Epidermal melanocyte (primary cell): Measurements from ENCODE around the gene NME3.
A peak's percentile ranks its signal among the peaks of the same experiment; 100 is the strongest.
"Not testable (repeated sequence)": the region's sequence is repeated elsewhere in the genome, so short reads cannot be mapped to it uniquely, and the experiment has no call there.

Experiments used
- DNase-seq: peaks from one replicate; pipeline ENCODE4 v3.0.0; 2011; ENCODE audit warnings: low spot score; ENCODE audit not compliant: insufficient read length

NME3 gene

DNA sequence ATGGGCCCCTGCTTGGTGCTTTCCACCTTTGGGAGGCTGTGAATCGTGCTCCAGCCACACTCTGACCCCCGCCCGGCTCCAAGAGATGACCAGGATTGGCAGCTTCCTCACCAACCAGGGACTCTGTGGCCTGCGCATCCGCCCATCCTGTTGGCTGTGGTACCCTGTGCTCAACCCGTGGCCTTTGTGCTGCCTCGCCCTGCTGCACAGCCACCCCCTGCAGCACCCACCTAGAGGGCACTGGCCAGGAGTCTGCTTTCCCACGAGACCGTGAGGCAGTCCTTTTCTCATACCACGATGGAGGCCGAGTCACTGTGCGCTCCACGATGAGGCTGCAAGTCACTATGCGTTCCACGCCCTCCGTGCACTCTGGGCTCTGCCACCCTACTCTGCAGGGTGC, 19.4 kb downstream of the NME3 start:
- DNase-seq = no peak

DNA sequence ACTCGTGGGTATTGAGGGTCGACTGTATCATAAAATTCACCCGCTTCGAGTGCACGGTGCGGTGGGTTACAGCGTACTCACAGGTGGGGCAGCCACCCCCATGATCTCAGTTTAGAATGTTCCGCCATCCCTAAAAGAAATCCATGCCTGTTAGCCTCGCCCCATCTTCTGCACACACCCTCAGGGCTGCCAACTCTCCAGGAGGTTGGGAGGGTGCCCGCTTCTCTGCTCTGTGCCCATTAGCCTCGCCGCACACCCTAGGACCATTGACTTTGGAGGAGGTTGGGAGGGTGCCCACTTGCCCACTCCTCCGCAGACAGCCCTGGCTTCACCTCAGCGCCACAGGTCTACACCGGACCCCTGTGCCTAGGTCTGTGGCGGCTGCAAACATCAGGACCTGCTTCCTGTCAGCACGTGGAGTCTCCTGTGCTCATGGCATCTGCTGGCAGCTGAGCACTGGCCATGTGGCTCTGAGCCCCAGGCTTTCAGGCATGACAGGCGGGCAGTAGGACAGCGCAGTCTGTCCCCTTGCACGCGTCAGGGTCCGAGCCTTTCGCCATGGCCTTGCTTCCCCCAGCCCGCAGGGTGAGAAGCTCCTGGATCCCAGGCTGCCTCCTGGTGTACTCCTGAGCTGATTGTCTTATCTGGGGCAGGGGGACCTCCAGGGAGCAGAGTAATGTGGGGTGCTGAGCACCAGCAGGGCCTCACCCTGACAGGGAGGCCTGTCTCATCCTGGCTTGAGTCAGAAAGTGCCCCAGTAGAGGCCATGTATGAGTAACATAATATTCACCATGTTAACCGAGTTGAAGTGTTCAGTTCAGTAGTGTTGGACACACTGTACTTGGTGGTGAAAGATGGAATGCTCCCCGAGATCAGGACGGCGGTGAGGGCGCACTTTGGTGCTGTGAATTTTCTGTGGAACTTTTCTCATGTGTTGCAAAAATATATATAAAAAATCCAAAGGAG, 21.9 kb downstream of the NME3 start:
- no peak for DNase-seq

DNA sequence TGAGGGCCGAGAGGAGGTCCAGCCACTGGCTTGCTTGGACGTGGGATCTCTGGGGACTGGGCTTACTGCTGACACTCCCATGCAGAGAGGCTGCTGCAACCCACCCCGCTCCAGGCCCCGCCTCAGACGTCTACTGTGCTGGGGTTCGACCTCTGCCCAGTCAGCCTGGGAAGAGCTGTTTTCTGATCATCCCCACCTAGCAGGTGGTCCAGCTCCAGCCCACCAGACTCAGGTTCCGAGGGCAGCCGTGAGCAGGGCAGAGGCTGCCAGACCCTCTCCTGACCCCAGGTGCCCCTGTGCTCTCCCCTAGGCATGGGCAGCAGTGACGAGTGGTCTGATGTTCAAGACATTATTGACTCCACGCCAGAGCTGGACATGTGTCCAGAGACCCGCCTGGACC, 23.4 kb downstream of the NME3 start:
- no peak for DNase-seq

DNA sequence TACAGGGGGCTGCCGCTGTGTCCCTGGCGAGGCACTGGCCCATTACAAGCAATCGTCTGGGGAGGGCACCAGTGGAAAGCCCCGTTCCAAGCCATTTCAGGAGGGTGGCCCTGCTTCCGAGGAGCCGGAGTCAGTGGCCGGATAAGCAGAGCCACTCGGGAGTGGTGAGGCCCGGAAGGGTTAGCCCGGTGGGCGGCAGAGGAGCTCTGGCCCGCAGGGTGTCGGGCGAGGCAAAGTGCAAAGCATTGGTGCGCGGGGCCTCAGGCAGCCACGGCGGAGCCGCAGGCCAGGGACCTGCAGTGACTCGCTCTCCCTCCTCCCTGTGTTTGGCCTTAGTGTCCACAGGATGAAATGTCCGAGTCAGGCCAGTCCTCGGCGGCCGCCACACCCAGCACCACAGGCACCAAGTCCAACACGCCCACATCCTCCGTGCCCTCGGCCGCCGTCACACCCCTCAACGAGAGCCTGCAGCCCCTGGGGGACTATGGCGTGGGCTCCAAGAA, 24.6 kb downstream of the NME3 start:
- DNase-seq = no peak

DNA sequence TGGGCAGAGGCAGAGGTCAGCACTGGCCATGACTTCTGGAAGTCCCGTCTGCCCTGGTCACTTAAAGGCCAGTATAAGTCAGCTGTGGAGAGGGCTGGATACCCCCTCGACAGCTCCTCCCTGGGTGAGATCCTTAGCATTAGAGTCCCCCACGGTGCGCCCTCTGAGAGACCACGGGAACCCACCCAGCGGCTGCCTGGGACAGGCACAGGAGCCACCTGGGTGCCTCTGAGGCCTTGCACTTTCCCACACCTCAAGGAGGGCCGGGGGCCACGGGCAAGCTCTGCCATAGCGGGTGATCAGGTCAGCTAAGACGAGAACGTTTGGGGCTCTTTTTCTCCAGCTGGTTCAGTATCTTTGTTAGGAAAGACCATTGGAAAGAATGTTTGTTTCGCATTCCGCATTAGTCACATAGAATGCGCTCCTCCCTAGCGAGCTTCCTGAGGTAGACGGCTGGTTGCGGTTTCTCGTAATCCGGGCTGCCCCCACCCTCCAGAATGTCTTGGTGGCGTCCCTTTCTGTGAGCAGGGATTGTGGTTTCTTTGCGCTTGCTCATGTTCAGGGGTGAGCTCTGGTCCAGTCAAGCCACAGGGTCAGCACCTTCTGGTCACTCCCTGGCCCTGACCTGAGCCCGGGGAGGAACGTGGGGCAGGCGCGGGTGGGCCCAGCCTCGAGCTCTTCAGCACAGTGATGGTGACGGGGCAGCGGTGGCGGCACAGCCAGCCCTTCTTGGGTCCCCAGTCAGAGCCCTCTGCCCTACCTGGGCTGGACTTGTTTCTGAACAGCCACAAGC, 25.2 kb downstream of the NME3 start:
- peak; percentile 57 for DNase-seq

DNA sequence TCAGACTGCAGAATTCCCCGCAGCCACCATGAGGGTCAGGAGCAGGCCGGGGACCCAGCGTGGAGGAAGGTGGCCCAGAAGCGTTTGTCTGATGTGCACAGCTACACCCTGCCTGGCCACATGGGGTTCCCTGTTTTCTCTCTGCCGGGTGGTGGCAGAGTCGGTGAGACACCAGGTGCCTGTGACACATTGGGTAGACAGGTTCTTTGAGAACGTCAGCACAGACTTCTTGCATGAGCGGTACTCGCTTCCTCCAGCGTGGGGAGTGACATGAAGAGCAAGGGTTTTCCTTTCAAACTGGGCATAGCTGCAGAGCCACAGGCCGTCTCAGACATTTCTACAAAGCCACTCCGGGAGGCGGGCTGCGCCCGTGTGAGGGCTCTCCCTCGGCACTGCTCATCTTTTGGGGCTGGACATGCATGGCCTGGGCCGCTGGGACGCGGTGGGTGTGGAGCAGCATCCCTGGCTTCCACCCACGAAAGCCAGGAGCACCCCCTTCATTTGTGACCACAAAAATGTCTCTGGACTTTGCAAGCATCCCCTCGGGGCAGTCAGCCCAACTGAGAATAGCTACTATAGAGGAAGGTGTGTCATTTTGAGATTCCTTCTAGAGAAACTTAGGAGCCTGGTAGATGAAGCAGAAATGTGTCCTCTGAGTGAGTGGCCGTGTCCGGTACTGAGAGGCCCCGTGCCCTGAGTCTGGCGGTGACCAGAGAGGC, 26.0 kb downstream of the NME3 start:
- DNase-seq = no peak

DNA sequence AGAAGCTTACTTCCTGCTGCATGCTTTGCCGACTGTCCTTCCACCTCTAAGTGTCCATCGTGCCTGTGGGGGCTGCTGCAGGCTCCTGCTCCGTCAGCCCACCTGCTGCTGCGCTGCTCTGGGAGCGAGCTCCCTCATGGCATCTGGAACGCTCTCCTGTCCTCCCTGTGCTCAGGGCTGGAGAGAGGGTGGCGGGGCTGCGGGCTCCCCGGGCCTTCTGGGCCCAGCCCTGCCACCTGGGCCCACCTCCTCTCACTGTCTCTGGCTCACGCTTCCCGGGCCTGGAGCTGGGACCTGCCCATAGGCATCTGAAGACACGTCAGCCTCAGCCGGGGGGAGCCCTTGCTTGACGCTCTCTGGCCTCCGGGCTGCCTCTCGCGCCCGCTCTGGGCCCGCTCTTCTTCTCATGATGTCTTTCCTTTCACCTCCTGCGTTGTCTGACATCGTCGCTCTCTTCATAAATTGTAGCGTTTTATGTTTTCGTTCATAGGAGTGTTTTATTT, 27.0 kb downstream of the NME3 start:
- no peak for DNase-seq

DNA sequence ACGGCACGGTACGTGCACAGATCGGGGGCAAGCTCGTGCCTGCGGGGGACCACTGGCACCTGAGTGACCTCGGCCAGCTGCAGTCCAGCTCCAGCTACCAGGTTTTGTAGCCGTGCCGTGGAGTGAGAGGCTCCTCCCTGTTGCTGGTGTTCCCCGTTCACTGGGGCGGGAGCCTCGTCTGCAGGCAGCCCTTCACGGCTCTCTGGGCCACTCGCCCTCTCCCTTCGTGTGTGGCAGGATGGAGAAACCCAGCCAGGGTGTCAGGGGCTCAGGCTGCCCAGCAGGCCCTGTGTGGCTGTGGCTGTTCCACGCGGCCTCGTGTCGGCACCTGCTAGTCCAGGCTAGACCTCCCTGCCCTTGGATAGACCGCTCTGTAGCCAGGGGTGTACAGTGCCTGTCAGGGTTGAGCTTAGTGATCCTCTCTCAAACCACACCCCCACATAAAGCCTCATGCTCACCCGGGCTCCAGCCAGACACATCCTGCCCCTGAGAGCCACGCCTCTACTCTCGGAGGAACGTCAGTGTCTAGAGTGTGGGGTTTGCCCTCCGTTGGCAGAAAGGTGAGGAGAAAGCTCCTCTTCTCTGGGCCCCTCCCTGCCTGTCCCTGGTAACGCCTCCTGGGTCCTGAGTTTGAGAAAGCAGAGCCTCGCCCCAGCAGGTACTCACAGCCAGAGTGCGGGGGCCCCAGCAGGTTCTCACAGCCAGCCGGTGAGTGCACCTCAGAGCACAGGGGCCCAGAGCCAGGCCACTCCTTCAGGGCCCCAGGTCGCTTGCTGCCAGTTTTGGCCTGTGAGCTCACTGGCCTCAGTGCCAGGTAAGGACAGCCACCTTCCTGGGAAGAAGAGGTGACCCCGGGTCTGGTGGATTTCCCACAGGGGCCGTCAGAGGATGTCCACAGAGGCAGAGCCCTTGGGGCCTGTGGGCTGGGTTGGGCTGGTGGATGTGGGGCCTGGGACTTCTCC, 27.7 kb downstream of the NME3 start:
- DNase-seq = no peak

DNA sequence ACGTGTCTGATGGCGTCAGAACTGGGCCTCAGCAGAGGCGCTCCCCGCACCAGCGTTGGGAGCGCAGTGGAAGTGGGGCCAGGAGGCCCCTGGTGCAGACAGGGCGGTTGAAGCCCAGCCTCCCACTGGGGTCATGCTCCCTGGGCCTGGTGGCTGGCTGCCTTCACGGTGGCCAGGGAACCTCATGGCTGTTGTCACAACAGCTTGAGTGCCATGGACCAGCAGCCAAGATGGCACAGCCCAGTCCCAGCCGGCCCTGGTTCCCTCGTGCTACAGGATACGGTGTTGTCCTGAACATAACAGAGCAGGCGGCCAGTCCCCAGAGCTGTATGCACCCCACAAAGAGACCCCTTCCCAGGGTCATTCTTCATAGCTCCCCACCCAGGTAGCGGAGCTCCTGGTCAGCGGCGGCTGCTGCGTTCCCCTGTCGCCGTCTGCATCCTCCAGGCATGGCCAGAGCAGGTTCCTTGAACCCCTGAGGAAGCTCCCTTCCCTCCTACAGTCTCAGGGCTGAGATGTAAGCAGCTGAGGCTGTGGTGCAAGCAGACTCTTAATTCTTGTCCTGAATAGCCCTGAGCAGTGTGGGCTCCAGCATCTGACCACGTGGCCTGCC, 29.7 kb downstream of the NME3 start:
- no peak for DNase-seq

DNA sequence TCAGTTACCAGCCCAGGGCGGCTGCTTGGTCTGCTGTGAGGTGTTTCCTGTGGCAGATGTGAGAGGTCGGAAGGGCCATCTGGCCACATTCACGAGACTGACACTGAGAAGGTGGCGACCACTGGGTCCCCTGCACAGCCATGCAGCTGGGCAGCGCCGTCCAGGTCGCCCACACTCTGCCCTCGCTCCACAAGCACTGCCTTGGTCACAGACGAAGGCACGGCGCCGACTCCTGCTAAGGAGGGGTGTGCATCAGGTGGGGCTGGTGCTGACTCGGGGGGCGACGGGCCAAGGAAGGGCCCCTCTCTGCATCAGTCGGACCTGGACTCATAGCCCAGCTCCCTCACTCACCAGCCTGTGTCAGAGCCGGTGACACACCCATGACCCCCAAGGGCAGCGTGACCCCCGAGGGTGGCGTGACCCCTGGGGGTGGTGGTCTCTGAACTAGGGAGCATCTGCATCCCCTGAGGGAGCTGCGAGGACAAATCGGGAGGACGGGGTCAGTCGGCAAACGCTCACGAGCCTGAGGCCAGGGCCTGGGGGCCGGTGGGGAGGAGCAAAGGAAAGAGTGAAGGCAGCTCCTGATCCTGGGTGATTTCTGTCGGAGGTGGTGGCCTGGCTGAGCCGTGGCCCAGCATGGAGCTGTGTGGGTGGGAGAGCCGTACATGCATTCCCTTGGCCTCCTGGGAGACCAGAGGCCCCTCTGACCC, 30.4 kb downstream of the NME3 start:
- no peak for DNase-seq

DNA sequence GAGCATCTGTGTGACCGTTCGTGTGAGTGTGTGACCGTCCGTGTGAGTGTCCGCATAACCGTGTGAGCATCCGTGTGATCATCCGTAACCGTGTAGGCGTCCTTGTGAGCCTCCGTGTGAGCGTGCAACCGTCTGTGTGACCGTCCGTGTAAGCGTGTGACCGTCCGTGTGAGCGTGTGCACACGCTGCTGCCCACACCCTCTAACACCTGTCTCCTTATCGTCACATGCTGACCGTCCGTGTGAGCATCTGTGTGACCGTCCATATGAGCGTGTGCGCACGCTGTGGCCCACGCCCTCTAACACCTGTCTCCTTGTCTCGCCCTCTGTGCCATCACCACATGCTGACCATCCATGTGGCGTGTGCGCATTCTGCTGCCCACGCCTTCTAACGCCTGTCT, 31.1 kb downstream of the NME3 start:
- no peak for DNase-seq

DNA sequence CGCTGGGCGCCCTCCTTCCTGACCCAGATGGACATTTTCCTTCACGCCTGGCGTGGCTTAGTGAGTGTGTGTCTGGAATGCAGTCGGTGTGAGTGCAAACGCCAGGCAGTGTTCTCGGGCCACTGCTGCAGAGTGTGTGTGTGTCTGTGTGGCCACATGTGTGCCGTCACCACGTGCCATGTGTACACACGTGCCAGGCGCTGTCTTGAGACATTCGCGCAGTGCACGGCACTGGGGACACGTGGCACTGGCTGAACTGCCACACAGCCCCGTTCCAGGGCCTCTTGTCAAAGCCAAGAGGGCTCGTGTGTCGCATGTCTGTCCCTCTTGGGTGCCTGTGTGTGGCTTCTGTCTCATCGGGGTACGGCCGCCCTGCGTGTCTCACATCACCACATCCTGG, 36.5 kb downstream of the NME3 start:
- no peak for DNase-seq

DNA sequence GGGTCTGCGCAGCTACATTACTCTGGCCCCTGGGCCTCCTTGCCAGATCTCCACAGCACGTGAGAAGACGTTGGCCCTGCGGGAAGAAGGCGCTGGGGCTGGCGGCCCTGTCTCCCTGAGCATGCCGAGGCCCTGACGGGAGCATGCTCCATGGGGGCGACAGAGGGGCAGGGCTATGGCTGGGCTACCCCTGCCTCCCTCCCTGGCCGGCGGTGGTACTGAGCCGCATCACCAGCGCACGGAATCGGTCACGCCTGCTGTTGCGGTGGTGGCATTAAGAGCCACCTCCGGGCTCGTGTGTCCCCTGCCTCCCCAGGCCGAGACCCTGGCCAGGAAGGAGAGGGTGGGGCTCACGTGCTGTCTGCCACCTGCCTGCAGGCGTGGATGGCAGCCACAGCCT, 37.2 kb downstream of the NME3 start:
- DNase-seq = no peak

DNA sequence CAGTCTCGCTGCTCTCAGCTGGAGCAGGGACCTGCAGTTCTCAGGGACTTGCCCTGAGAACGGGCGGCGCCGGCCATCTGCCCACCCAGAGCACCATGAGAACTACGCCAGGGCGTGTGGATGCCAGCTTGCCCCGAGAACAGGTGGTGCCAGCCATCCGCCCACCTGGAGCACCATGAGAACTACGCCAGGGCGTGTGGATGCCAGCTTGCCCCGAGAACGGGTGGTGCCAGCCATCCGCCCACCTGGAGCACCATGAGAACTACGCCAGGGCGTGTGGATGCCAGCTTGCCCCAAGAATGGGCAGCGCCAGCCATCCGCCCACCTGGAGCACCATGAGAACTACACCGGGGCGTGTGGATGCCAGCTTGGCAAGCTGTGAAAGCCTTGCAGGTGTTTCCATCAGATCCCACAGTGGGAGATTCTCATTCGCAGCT, 38.8 kb downstream of the NME3 start:
- DNase-seq = not testable (repeated sequence)

DNA sequence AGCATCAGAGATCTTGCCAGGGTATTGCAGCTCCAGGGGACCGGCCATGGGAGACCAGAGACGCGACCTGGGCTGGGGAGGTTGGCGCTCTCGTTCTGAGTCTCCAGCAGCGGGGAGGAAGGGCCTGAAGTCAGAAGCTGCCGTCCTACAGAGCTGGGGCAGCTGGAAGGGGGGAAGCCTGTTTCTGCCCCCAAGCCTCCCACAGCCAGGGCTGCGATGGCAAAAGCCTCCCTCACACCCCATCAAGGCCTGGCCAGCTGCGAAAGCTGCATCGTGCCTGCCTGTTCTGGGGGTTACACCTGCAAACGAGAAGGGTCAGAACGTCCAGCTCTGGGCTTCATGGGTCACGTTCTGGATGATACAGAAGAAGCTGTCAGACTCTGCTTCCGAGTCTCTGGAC, 39.3 kb downstream of the NME3 start:
- DNase-seq = no peak

DNA sequence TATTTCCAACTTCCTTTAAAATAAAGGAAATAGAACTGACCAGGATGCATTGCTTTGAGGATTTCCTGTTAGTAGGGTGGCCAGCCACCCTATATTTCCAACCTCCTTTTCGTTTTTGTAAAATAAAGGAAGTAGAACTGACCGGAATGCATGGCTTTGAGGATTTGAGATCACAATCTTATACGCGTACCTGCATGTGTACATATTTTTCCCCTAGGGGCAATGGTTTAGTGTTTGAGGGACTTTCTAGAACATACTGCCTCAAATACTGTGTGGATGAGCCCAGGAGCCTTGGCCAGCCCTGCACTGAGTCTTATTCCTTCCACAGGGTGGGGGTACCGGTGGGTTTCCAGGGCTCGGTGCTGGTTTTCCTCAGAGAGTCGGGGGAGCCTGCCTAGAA, 39.7 kb downstream of the NME3 start:
- DNase-seq = no peak

DNA sequence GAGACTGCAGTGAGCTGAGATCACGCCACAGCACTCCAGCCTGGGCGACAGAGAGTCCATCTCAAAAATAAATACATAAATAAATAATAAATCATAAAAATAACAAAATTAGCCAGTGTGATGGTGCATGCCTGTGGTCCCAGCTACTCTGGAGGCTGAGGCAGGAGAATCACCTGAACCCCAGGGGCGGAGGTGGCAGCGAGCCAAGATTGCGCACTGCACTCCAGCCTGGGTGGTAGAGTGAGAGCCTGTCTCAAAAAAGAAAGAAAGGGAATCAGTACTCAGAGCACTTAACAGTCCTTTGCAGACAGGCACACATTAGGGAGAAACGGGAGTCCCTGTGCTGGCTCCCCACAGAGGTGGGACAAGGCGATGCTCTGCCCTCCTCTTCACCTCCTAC, 40.3 kb downstream of the NME3 start:
- no peak for DNase-seq

DNA sequence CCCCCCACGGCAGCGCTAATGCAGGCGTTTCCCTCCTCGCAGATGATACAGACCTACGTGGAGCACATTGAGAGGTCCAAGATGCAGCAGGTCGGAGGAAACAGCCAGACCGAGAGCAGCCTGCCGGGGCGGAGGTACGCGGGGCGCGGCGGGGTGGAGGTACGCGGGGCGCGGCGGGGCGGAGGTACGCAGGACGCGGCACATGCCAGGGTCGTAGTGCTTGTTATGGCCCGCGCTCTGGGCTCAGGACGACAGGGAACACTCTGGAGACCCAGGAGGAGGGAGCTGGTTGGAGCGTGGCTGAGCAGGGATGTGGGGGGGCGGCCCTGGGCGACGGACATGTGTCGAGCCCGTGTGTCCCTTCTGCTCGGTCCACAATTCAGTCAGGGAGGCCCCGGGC, 41.9 kb downstream of the NME3 start:
- no peak for DNase-seq

DNA sequence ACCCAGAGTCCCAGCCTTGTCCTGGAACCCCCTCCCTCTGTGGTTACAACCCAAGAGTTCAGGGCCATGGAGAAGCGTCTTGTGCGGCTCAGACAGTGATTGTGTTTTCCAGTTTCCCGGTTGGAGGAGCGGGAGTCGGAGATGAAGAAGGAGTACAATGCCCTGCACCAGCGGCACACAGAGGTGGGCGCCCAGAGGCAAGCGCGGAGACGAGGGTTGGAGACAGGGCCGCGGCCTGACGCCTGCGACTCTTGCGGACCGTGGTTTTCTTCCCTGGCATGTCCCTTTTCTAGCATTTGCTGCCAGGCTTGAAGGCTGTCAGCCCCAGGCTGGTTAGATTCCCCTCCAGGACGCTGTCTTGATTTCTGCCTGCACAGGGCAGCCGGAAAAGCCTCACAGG, 42.3 kb downstream of the NME3 start:
- no peak for DNase-seq
